Stimulated activated CD4-positive, alpha-beta T cell treated with anti-CD3 and anti-CD28 coated beads, Interleukin-15, amount 100 ng/mL, for 48 hours (primary cell): Measurements from ENCODE around the gene TMEM187.

Experiments used
- DNase-seq, 2 donors: peaks; one replicate each; pipeline ENCODE4 v3.0.0-alpha.2; 2020; ENCODE audit warnings: low read depth in 2 of 2

TMEM187 gene

DNA sequence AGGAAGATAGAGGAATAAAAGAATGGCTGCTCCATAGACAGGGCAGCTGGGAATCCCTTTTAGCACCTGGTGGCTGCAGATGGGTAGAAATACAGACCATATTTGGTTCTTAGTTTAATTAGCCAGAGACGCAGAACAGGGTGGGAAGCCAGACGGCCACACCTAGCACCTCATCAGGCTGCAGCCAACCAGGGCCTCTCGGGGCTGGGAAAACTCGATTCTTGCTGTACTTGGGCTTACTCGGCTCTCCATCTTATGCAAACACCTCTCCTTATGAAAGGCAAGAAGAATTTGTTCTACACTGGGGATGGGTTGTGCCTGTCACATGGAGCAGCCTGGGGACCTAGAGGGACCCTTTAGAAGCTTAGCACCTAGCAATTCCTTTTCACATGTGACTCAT lies 27.5 kb downstream of the TMEM187 start:
- no peak for DNase-seq

- DNase-seq = no peak
Observed at GRCh38 chrX:154002215-154002719, 29.7 kb downstream of the TMEM187 start.

- DNase-seq = no peak
Observed at GRCh38 chrX:154004315-154004714, 31.8 kb downstream of the TMEM187 start.

- DNase-seq = no peak
Observed at GRCh38 chrX:154006947-154007346, 34.4 kb downstream of the TMEM187 start.

GRCh38 chrX:154008521-154008920 lies 36.0 kb downstream of the TMEM187 start:
- no peak for DNase-seq

GRCh38 chrX:154010330-154011087 lies 38.0 kb downstream of the TMEM187 start:
- no peak for DNase-seq

GRCh38 chrX:154011376-154012335 lies 39.1 kb downstream of the TMEM187 start:
- DNase-seq = no peak

- no peak for DNase-seq
Observed at GRCh38 chrX:154012336-154012991, 39.9 kb downstream of the TMEM187 start.

DNA sequence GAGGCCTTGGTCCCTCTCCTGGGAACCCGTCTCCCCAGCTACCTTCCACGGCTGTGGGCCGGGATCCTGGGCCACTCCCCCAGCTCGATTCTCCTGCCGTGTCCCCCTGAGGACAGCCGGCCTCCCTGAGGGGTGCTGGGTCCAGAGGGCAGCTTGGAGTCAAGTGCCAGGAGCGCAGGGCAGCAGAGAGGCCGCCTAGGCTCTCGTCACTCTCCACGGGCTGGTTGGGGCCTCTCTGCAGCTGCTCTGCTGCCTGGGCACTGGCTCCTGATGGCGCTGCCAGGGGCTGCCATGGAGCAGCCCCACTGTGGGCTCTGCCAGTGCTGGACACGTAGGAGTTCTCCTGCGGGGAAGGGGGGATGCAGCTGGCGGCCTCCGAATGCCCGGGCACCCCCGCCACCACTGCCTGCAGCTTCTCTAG lies 40.5 kb downstream of the TMEM187 start:
- DNase-seq = no peak

GRCh38 chrX:154013614-154014360 lies 41.2 kb downstream of the TMEM187 start:
- no peak for DNase-seq

- no peak for DNase-seq
Observed at GRCh38 chrX:154014429-154015380, 42.2 kb downstream of the TMEM187 start.

GRCh38 chrX:154015581-154016264 lies 43.2 kb downstream of the TMEM187 start:
- DNase-seq = no peak

- DNase-seq = no peak
Observed at GRCh38 chrX:154016366-154017076, 44.0 kb downstream of the TMEM187 start.

- DNase-seq = no peak
Observed at GRCh38 chrX:154017766-154018517, 45.4 kb downstream of the TMEM187 start.

- DNase-seq = no peak
Observed at GRCh38 chrX:154018518-154019060, 46.0 kb downstream of the TMEM187 start.

DNA sequence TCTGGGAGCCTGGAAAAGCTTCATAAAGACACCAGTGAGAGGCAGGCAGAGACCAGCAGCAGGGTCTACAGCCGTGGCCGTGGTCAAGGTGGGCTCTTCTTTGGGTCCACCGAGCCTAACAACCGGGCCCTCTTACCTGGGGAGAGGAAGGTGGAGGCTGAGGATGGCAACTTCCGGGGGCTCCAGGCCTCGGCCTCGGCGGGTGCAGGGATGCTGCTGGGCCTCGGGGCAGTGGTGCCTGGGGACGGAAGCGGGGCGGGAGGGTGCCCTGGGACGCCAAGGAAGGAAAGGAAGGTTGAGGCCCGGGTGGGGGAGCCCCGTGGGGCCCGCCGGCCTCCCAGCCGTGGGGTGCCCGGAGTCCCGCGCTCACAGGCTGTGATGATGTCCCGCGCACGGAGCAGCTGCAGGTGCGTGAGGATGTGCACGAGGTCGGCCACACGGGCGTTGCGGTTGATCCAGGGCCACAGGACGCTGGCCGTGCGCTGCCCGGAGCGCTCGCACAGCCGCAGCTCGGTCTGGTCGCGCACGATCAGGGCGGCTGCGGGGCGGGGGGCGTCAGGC lies 46.6 kb downstream of the TMEM187 start:
- DNase-seq = no peak
